GM12873 (cell line): ENCODE measurements around the gene ZFYVE21.

ENCODE experiments used
- TF ChIP-seq, protein P1 (sequence below): IDR thresholded peaks from 2 replicates; pipeline ENCODE4 v1.5.1; 2012; ENCODE audit warnings: low read depth, mild to moderate bottlenecking, moderate library complexity, low read length, control low read depth; ENCODE audit not compliant: insufficient read depth; ENCODE audit errors: missing control alignments

The ZFYVE21 gene

DNA sequence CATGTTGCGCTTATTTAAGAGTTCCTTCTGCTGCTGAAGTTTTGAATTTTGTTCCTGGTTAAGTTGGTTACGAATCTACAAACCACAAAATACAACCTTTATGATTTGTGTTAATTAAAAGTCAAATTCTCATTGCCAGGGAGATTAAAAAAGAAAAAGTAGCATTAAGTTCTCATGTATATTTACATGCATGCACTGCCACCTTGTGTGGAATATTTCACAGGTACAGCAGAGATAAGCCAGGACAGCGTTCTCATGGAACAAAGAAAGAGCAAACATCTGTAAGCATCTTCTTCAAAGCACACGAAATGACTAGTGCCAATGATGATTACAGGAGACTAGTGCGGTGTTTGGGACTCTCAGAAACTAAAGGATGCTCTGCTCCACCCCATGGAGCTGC is 34.2 kb downstream of the ZFYVE21 start:
- TF ChIP-seq, protein P1, sequence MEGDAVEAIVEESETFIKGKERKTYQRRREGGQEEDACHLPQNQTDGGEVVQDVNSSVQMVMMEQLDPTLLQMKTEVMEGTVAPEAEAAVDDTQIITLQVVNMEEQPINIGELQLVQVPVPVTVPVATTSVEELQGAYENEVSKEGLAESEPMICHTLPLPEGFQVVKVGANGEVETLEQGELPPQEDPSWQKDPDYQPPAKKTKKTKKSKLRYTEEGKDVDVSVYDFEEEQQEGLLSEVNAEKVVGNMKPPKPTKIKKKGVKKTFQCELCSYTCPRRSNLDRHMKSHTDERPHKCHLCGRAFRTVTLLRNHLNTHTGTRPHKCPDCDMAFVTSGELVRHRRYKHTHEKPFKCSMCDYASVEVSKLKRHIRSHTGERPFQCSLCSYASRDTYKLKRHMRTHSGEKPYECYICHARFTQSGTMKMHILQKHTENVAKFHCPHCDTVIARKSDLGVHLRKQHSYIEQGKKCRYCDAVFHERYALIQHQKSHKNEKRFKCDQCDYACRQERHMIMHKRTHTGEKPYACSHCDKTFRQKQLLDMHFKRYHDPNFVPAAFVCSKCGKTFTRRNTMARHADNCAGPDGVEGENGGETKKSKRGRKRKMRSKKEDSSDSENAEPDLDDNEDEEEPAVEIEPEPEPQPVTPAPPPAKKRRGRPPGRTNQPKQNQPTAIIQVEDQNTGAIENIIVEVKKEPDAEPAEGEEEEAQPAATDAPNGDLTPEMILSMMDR, result peak; percentile 7

DNA sequence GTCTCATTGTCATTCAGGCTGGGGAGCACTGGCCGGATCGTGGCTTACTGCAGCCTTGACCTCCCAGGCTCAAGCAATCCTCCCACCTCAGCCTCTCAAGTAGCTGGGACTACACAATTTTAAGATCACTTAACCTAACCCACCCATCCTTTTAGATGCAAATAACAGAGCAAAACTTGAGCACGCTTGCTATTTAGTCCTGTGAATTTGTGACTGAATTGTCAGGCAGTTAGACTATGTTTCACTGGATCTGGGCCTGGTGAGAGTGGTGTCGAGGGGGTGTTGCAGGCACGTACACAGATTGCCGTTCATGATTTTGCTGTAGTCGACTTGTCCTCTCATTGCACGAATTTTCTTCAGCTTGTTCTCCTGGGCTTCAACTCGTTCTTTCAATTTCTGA is 38.2 kb downstream of the ZFYVE21 start:
- TF ChIP-seq, protein P1, result no peak

DNA sequence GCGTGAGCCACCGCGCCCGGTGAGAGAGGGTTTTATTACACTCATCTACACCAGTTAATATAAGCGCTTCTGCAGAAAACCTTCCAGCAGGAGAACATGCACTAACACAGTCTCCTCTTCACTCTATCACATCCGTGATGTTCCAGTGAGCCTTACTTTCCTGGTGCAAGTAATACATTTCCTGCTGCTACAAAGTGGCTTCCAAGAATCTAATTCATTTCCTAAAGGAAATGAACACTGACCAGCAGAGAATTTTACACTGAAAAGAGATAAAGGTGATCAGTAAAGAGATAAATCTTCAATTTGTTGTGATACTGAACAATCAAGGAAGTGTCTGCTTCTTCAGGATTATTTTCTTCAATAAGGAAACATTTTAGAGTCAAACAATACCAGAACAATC is 39.5 kb downstream of the ZFYVE21 start:
- TF ChIP-seq, protein P1, result no peak

DNA sequence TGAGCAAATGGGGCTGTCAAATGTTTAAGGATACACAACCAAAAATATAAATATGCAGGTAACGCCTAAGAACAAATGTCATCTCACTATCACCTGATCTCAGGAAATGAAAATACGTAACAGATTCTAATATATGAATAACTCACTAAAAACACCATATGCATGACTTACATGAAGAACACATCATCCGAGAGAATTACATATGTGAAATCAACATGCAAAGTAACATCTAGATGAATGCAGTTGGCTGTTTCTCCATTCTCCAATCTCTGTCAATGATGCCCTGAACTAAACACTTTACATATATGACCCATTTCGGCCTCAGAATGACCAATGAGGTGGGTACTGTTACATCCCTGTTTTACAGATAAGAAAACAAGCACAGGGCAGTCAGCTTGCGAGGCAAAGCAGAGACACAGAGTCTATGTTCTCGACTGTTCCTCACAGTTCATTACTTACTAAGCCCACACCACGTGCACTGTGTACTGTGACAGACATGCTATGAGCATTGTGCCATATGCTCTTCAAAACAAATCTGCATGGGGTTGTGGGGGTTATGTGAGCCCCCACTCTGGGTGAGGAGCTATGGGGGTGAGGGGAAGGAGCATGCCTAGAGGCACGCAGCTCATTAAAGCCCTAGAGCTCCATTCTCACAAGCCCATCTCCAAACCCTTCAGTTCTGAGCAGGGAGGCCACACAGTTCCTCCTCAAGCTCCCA is 42.6 kb downstream of the ZFYVE21 start:
- TF ChIP-seq, protein P1, result no peak

DNA sequence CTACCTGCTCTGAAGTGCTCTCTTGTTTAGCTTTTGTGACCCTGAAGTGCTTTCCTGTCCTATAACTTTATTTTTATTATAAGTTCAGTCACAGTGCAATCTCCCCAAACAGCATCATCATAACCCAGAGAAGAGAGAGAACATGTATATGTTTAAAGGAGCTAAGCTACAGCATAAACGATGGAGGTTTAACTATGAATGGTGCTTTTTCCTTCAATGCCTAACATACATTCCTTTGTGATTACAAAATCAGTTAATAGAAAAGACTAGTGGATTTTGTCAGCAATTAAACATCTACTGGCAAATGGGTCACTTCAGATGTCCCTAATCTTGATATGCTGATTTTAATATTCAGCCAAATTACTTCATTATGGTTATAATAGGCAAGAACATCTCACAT is 46.4 kb downstream of the ZFYVE21 start:
- TF ChIP-seq, protein P1, result no peak

DNA sequence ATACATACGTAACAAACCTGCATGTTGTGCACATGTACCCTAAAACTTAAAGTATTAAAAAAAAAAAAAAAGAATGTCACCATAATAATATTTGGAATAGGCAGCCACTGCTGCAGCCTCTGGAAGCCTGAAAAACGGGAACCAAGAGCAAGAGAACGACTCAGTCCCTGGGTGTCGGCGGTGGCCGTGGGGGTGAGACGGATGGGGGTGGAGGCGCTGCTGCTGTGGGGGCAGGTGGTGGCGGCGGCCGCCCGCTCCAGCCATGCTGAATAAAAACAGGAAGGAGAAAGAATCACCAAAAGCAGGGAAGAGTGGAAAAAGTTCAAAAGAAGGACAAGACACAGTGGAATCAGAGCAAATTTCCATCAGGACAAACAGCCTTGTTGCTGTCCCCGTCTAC is 46.9 kb downstream of the ZFYVE21 start:
- TF ChIP-seq, protein P1, result no peak

DNA sequence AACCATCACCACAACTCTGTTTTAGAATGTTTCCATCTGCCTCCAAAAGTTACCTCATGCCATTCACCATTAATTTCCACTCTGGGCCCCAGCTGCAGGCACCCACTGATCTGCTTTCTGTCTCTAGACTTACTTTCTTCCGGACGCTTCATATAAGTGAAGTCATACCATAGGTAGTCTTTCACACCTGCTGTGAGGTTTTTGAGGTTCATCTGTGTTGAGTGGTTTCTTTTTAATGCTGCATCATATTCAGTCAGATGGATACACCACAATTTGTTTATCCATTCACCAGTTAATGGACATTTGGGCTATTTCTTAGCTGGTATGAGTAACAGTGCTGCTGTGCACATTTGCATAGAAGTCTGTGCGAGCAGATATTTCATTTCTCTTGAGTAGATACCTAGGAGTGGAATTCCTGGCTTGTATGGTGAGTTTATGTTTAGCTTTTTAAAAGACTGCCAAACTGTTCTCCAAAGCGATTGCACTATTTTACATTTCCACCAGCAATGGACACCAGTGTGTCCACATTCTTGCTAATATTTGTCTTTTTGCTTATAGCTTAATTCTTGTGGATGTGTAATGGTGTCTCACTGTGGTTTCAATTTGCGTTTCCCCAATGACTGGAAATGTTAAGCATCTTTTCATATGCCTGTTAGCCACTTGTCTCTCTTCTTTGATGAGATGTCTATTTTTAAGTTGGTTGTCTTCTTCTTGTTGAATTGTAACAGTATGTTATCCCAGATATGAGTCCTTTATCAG is 48.3 kb downstream of the ZFYVE21 start:
- TF ChIP-seq, protein P1, result no peak
